Spleen (tissue), 11 donors: ENCODE results near the gene SSTR4. TPM values are rescaled to one million over a fixed set of nuclear protein-coding genes. Genes with fewer than 3 reads are reported as not detected.

Experiments used
- DNase-seq: peaks from one replicate; pipeline ENCODE4 v3.0.0-alpha.2; 2020
- H3K27ac ChIP-seq, 8 donors: fragments of 200-600 bp; sonication (generic) in 7 of 8; 1 replicate in 4 of 8; 2 replicates in 4 of 8; pipeline versions ENCODE4 v1.5.0 to v1.8.0; 2016 to 2021; ENCODE audit warnings: inconsistent platforms in 4 of 8, mild to moderate bottlenecking in 4 of 8, moderate library complexity in 1 of 8
- H3K27me3 ChIP-seq, 7 donors: fragments of 200-600 bp; sonication (generic) in 6 of 7; replicated peaks in 1 of 7; 1 replicate in 4 of 7; 2 replicates in 3 of 7; pipeline versions ENCODE4 v1.5.0 to v1.8.0; 2016 to 2021; ENCODE audit warnings: inconsistent platforms in 3 of 7, mild to moderate bottlenecking in 1 of 7
- H3K36me3 ChIP-seq, 6 donors: fragments of 200-600 bp; sonication (generic) in 5 of 6; 1 replicate in 4 of 6; 2 replicates in 2 of 6; pipeline versions ENCODE4 v1.5.0 to v1.8.0; 2016 to 2021; ENCODE audit warnings: inconsistent platforms in 2 of 6
- H3K4me1 ChIP-seq, 6 donors: fragments of 200-600 bp; sonication (generic) in 5 of 6; 1 replicate in 3 of 6; 2 replicates in 3 of 6; pipeline versions ENCODE4 v1.5.0 to v1.8.0; 2016 to 2021; ENCODE audit warnings: inconsistent platforms in 3 of 6
- H3K4me3 ChIP-seq, 8 donors: fragments of 200-600 bp; sonication (generic) in 7 of 8; 1 replicate in 4 of 8; 2 replicates in 4 of 8; pipeline versions ENCODE4 v1.5.0 to v1.8.0; 2016 to 2021; ENCODE audit warnings: inconsistent platforms in 4 of 8, mild to moderate bottlenecking in 4 of 8, moderate library complexity in 2 of 8
- H3K9me3 ChIP-seq, 8 donors: fragments of 200-600 bp; sonication (generic) in 7 of 8; 1 replicate in 4 of 8; 2 replicates in 4 of 8; pipeline versions ENCODE4 v1.5.0 to v1.8.0; 2016 to 2021; ENCODE audit warnings: inconsistent platforms in 4 of 8
- POLR2A ChIP-seq, 3 donors: fragments of 450-650 bp; IDR thresholded peaks; one replicate each; pipeline ENCODE4 v1.5.1; 2017; ENCODE audit warnings: antibody characterized with exemption in 3 of 3, mild to moderate bottlenecking in 1 of 3
- POLR2AphosphoS5 ChIP-seq, 3 donors: sonication (generic); formaldehyde crosslinking; IDR thresholded peaks; one replicate each; pipeline ENCODE4 v1.5.1; 2017; ENCODE audit warnings: antibody characterized with exemption in 3 of 3
- WGBS, 5 donors: extraction: QIAGEN DNeasy Blood & Tissue Kit in 3 of 5; methylation state at CpG; one replicate each; pipeline versions ENCODE4 v1.1.5 to v1.1.7; 2013 to 2018; 5-methylcytosine and 5-hydroxymethylcytosine counted together
- intact Hi-C: fragments of 100-400 bp; cut with DNase I; formaldehyde crosslinking; loops from one replicate; pipeline ENCODE4 v1.15.0; 2023; ENCODE audit warnings: low total_unique reads
- polyA plus RNA-seq, 3 donors: library from polyadenylated mRNA; stranded (reverse); fragments of 200-250 nt; gene quantifications; one replicate each; pipeline ENCODE4 v1.2.1, GENCODE V29; 2013
- total RNA-seq, 7 donors: library from RNA; depleted of rRNA in 3 of 7; stranded (reverse); fragments of >200 nt in 3 of 7; fragmentation: NEBNext Ultra II Directional in 4 of 7; extraction: Animal tissue kit (Norgen Biotek cat#: 25700) in 4 of 7; gene quantifications; one replicate each; pipeline versions ENCODE4 v1.1.0 to v1.2.1, GENCODE V29; 2016 to 2021
- TF ChIP-seq, protein P1 (sequence below), 11 experiments: fragments of 200-600 bp in 7 of 11; fragments of 450-650 bp in 4 of 11; sonication (generic) in 4 of 11; IDR thresholded peaks in 8 of 11; conservative IDR thresholded peaks in 3 of 11; 1 replicate in 7 of 11; 2 replicates in 4 of 11; pipeline versions ENCODE4 v1.4.0 to v1.8.0; 2016 to 2021; ENCODE audit warnings: antibody characterized with exemption in 11 of 11, inconsistent platforms in 4 of 11, mild to moderate bottlenecking in 1 of 11
- donor health status: healthy with polysubstance abuse.
- donor health status: DM: no; HTN: no; CAD: no; lungs with moderate emphysema.
- donor health status: DM: no; HTN: no; CAD: no.
- donor health status: Bipolar disorder and iron deficiency.
- donor health status: healthy.
- donor health status: DM: no; HTN: no; CAD: no.
- donor health status: DM: yes; HTN: yes; CAD: no.

Gene SSTR4
- total and polyA plus RNA-seq, 10 donors: not detected

- 50 to 75% (median 64%) methylated on average over 1 of the region's 1 CpG for WGBS, 5 donors
- Histone ChIP-seq H3K4me1 (no peaks in the 10 kb centered on the region), H3K27me3 (no peaks in the 10 kb centered on the region), H3K9me3 (peaks cover 0 to 10% (median 0%) of the 10 kb centered on the region in 8 donors), H3K4me3 (no peak overlapping the region), H3K36me3 (no peaks in the 10 kb centered on the region), H3K27ac (no peak overlapping the region)
- TF ChIP-seq POLR2A (IDR thresholded peaks at IDR 0.05) (no peak), POLR2AphosphoS5 (IDR thresholded peaks at IDR 0.05) (no peak)
- TF ChIP-seq, protein P1, sequence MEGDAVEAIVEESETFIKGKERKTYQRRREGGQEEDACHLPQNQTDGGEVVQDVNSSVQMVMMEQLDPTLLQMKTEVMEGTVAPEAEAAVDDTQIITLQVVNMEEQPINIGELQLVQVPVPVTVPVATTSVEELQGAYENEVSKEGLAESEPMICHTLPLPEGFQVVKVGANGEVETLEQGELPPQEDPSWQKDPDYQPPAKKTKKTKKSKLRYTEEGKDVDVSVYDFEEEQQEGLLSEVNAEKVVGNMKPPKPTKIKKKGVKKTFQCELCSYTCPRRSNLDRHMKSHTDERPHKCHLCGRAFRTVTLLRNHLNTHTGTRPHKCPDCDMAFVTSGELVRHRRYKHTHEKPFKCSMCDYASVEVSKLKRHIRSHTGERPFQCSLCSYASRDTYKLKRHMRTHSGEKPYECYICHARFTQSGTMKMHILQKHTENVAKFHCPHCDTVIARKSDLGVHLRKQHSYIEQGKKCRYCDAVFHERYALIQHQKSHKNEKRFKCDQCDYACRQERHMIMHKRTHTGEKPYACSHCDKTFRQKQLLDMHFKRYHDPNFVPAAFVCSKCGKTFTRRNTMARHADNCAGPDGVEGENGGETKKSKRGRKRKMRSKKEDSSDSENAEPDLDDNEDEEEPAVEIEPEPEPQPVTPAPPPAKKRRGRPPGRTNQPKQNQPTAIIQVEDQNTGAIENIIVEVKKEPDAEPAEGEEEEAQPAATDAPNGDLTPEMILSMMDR (IDR thresholded peaks at IDR 0.05 in 8 of 11, conservative IDR thresholded peaks at IDR 0.05 in 3 of 11): no peak
- no peak for DNase-seq
- intact Hi-C loops: no loop called here
Measured at GRCh38 chr20:22995923-22996322, 39.2 kb upstream of the SSTR4 start.

- Histone ChIP-seq H3K4me1 (no peaks in the 10 kb centered on the region), H3K9me3 (peaks cover 0 to 3% (median 0%) of the 10 kb centered on the region in 8 donors), H3K27ac (no peak overlapping the region), H3K4me3 (no peak overlapping the region), H3K36me3 (no peaks in the 10 kb centered on the region), H3K27me3 (no peaks in the 10 kb centered on the region)
- no peak for TF ChIP-seq POLR2A (IDR thresholded peaks at IDR 0.05)
- TF ChIP-seq, protein P1 (IDR thresholded peaks at IDR 0.05 in 8 of 11, conservative IDR thresholded peaks at IDR 0.05 in 3 of 11): no peak
- no peak for TF ChIP-seq POLR2AphosphoS5 (IDR thresholded peaks at IDR 0.05)
- no peak for DNase-seq
- intact Hi-C loops: no loop called here
- 81 to 99% (median 90%) methylated on average over 2 of the region's 2 CpGs for WGBS, 5 donors
Measured at GRCh38 chr20:22998476-22998875, 36.6 kb upstream of the SSTR4 start.

- no peaks in the 10 kb centered on the region for H3K9me3 ChIP-seq
- no peaks in the 10 kb centered on the region for H3K27me3 ChIP-seq
- DNase-seq: no peak
- H3K4me3 ChIP-seq: no peak overlapping the region
- WGBS, 5 donors: 60 to 77% (median 70%) methylated on average over 4 of the region's 4 CpGs
- intact Hi-C loops: no loop called here
- no peak for TF ChIP-seq POLR2A (IDR thresholded peaks at IDR 0.05)
- TF ChIP-seq POLR2AphosphoS5 (IDR thresholded peaks at IDR 0.05): no peak
- TF ChIP-seq, protein P1 (IDR thresholded peaks at IDR 0.05 in 8 of 11, conservative IDR thresholded peaks at IDR 0.05 in 3 of 11): no peak
- no peaks in the 10 kb centered on the region for H3K4me1 ChIP-seq
- H3K36me3 ChIP-seq: no peaks in the 10 kb centered on the region
- H3K27ac ChIP-seq: no peak overlapping the region
Measured at GRCh38 chr20:22999756-23000155, 35.4 kb upstream of the SSTR4 start.

DNA sequence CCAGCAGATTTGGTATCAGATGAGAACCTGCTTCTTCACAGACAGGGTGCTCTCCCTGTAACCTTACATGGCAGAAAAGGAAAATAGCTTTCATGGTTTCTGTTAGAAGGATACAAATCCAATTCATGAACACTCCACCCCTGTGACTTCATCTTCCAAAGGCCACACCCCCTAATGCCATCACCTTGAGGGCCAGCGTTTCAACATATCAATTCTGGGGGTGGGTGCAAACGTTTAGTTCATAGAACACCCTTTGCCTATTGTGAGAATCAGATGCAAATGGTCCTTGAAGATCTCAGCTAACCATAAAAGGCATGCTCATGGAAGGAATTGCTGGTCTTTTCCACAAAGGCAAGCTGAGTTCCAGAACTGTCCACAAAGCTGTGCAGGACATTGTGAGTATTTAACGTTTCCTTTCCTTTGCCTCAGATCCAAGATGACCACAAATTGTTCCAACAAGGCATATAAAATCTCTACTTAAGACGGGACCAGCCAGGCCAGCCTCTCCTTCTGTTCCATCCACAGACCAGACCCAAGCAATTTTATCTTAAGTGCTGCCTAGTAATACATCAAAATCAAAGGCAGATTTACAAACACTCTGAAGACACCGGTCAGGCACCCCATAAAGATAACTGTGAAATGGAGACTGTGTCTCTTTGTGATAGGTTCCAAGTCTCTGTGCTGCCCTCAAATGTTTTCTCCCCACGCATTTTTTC lies 34.7 kb upstream of the SSTR4 start:
- no peak overlapping the region for H3K27ac ChIP-seq

More for the DNA sequence above, 34.7 kb upstream of the SSTR4 start:
- TF ChIP-seq POLR2AphosphoS5 (IDR thresholded peaks at IDR 0.05) (no peak), POLR2A (IDR thresholded peaks at IDR 0.05) (no peak)
- TF ChIP-seq, protein P1 (IDR thresholded peaks at IDR 0.05 in 8 of 11, conservative IDR thresholded peaks at IDR 0.05 in 3 of 11): no peak
- DNase-seq: no peak
- Histone ChIP-seq H3K4me1 (no peaks in the 10 kb centered on the region), H3K4me3 (no peak overlapping the region), H3K27me3 (no peaks in the 10 kb centered on the region), H3K36me3 (no peaks in the 10 kb centered on the region), H3K9me3 (no peaks in the 10 kb centered on the region)
- intact Hi-C loops: no loop called here
- WGBS, 5 donors: 69 to 87% (median 84%) methylated on average over 6 of the region's 6 CpGs
